H1 (cell line): Measurements from ENCODE around the gene MELTF. TPM values are rescaled to one million over a fixed set of nuclear protein-coding genes. Genes with fewer than 3 reads are reported as not detected.

Experiments
- CTCF ChIA-PET: fragments of 300-600 bp; sonication (Branson Sonifier 250); formaldehyde crosslinking; loops from one replicate; lab custom pipeline; 2021; ENCODE audit not compliant: partially characterized antibody; lab: Charles Lee
- POLR2A ChIA-PET: fragments of 300-600 bp; sonication (Branson Sonifier 250); formaldehyde crosslinking; loops from one replicate; lab custom pipeline; 2021; ENCODE audit warnings: inconsistent platforms; ENCODE audit not compliant: partially characterized antibody; lab: Charles Lee
- DNase-seq, 2 experiments: peaks; one replicate each; pipeline versions ENCODE4 v3.0.0 to v3.0.0-alpha.2; 2010 to 2022; ENCODE audit warnings: low spot score in 2 of 2, low read depth in 1 of 2, mixed read lengths in 1 of 2
- FAIRE-seq: peaks from 2 replicates; lab custom pipeline; 2011; peaks lifted over from hg19 to GRCh38; lab: Jason Lieb, UNC
- H2AFZ ChIP-seq: 2 replicates; pipeline ENCODE4 v1.8.1; 2012; ENCODE audit warnings: low read length, inconsistent platforms
- H2AK5ac ChIP-seq: 2 replicates; pipeline ENCODE4 v1.6.1; 2013; ENCODE audit warnings: low read depth, low read length
- H2BK120ac ChIP-seq: replicated peaks from 2 replicates; pipeline ENCODE3; 2013; ENCODE audit warnings: low read depth, low read length, inconsistent platforms
- H2BK12ac ChIP-seq: 2 replicates; pipeline ENCODE4 v1.6.1; 2013; ENCODE audit warnings: low read depth, low read length
- H2BK15ac ChIP-seq: 2 replicates; pipeline ENCODE4 v1.6.1; 2013; ENCODE audit warnings: low read length
- H2BK20ac ChIP-seq: 2 replicates; pipeline ENCODE4 v1.6.1; 2013; ENCODE audit warnings: low read length
- H2BK5ac ChIP-seq: 2 replicates; pipeline ENCODE4 v1.6.1; 2013; ENCODE audit warnings: low read depth, low read length
- H3K14ac ChIP-seq: 2 replicates; pipeline ENCODE4 v1.6.1; 2013; ENCODE audit warnings: inconsistent platforms; ENCODE audit not compliant: insufficient read length
- H3K18ac ChIP-seq: 2 replicates; pipeline ENCODE4 v1.6.1; 2013; ENCODE audit warnings: low read length; ENCODE audit errors: extremely low read depth
- H3K23ac ChIP-seq: 2 replicates; pipeline ENCODE4 v1.6.1; 2013; ENCODE audit warnings: inconsistent platforms; ENCODE audit not compliant: insufficient read length
- H3K23me2 ChIP-seq: 2 replicates; pipeline ENCODE4 v1.6.1; 2013; ENCODE audit warnings: low read depth, low read length
- H3K27ac ChIP-seq: 2 replicates; pipeline ENCODE4 v1.6.1; 2011; ENCODE audit warnings: low read depth, low read length, inconsistent platforms
- H3K27me3 ChIP-seq, 4 experiments: replicated peaks in 1 of 4; 1 replicate in 1 of 4; 2 replicates in 3 of 4; pipeline versions ENCODE4 v1.6.1 to v1.8.1; 2011 to 2013; ENCODE audit warnings: low read length in 3 of 4, mild to moderate bottlenecking in 3 of 4, inconsistent platforms in 2 of 4, mixed read lengths in 2 of 4, moderate library complexity in 1 of 4; ENCODE audit not compliant: control insufficient read depth in 3 of 4, insufficient read depth in 3 of 4; ENCODE audit errors: extremely low read depth in 1 of 4
- H3K36me3 ChIP-seq, 4 experiments: 2 replicates each; pipeline versions ENCODE4 v1.6.1 to v1.8.1; 2011 to 2013; ENCODE audit warnings: mild to moderate bottlenecking in 4 of 4, low read length in 3 of 4, moderate library complexity in 2 of 4, control low read depth in 1 of 4, inconsistent platforms in 1 of 4; ENCODE audit not compliant: insufficient read depth in 4 of 4, control insufficient read depth in 2 of 4
- H3K4ac ChIP-seq: replicated peaks from 2 replicates; pipeline ENCODE3; 2013; ENCODE audit warnings: low read length, low read depth, mixed read lengths, inconsistent platforms; ENCODE audit not compliant: insufficient read length
- H3K4me1 ChIP-seq, 4 experiments: replicated peaks in 1 of 4; 1 replicate in 1 of 4; 2 replicates in 3 of 4; pipeline versions ENCODE4 v1.6.1 to v1.8.1; 2011 to 2013; ENCODE audit warnings: low read length in 3 of 4, inconsistent platforms in 2 of 4, mixed read lengths in 1 of 4; ENCODE audit not compliant: insufficient read depth in 4 of 4, control insufficient read depth in 3 of 4
- H3K4me2 ChIP-seq, 2 experiments: 2 replicates each; pipeline versions ENCODE4 v1.6.1 to v1.8.1; 2011 to 2013; ENCODE audit warnings: low read depth in 2 of 2, low read length in 2 of 2, control low read depth in 1 of 2, inconsistent platforms in 1 of 2, mild to moderate bottlenecking in 1 of 2; ENCODE audit not compliant: insufficient read depth in 1 of 2
- H3K4me3 ChIP-seq, 4 experiments: fragments of 200-600, 300-600 bp in 1 of 4; sonication (generic), shearing (Covaris generic), sonication (Bioruptor Twin) in 1 of 4; 2 replicates each; pipeline versions ENCODE4 v1.5.1 to v1.8.1; 2011 to 2016; ENCODE audit warnings: low read length in 4 of 4, low read depth in 3 of 4, control low read depth in 2 of 4, inconsistent platforms in 2 of 4, mild to moderate bottlenecking in 2 of 4, mixed read lengths in 1 of 4, moderate library complexity in 1 of 4; ENCODE audit not compliant: insufficient read depth in 2 of 4; ENCODE audit errors: extremely low read depth in 1 of 4
- H3K56ac ChIP-seq: replicated peaks from 2 replicates; pipeline ENCODE3; 2013; ENCODE audit warnings: low read depth, mild to moderate bottlenecking, mixed read lengths, low read length, inconsistent platforms; ENCODE audit not compliant: insufficient read length
- H3K79me1 ChIP-seq: 2 replicates; pipeline ENCODE4 v1.6.1; 2013; ENCODE audit warnings: low read depth, low read length, control low read depth
- H3K79me2 ChIP-seq, 2 experiments: 2 replicates each; pipeline versions ENCODE4 v1.6.1 to v1.8.1; 2012 to 2013; ENCODE audit warnings: low read length in 2 of 2, mild to moderate bottlenecking in 2 of 2, inconsistent platforms in 1 of 2; ENCODE audit not compliant: insufficient read depth in 2 of 2, control insufficient read depth in 1 of 2
- H3K9ac ChIP-seq, 4 experiments: replicated peaks in 1 of 4; 1 replicate in 1 of 4; 2 replicates in 3 of 4; pipeline versions ENCODE4 v1.6.1 to v1.8.1; 2011 to 2013; ENCODE audit warnings: low read depth in 3 of 4, low read length in 3 of 4, control low read depth in 2 of 4, mild to moderate bottlenecking in 2 of 4, moderate library complexity in 2 of 4, inconsistent platforms in 1 of 4; ENCODE audit errors: extremely low read depth in 1 of 4
- H3K9me3 ChIP-seq, 2 experiments: 2 replicates each; pipeline versions ENCODE4 v1.6.1 to v1.8.1; 2012 to 2013; ENCODE audit warnings: mild to moderate bottlenecking in 2 of 2, moderate library complexity in 2 of 2, control low read depth in 1 of 2, inconsistent platforms in 1 of 2, low read depth in 1 of 2, low read length in 1 of 2, mixed read lengths in 1 of 2; ENCODE audit not compliant: insufficient read depth in 2 of 2
- H4K20me1 ChIP-seq, 2 experiments: replicated peaks in 1 of 2; 2 replicates each; pipeline versions ENCODE3 to v1.8.1; 2011 to 2013; ENCODE audit warnings: inconsistent platforms in 2 of 2, low read length in 2 of 2, mild to moderate bottlenecking in 1 of 2; ENCODE audit not compliant: insufficient read depth in 2 of 2, control insufficient read depth in 1 of 2
- H4K5ac ChIP-seq: 2 replicates; pipeline ENCODE4 v1.6.1; 2013; ENCODE audit warnings: low read length, low read depth, mixed read lengths, inconsistent platforms; ENCODE audit not compliant: insufficient read length
- H4K8ac ChIP-seq: 2 replicates; pipeline ENCODE4 v1.8.0; 2013; ENCODE audit warnings: mild to moderate bottlenecking, moderate library complexity, low read length, inconsistent platforms; ENCODE audit not compliant: insufficient read depth; ENCODE audit errors: extremely low read depth
- H4K91ac ChIP-seq: replicated peaks from 2 replicates; pipeline ENCODE3; 2013; ENCODE audit warnings: low read length, mixed read lengths, inconsistent platforms; ENCODE audit not compliant: insufficient read length
- ASH2L ChIP-seq: fragments of 200-600, 300-600 bp; sonication (generic); IDR thresholded peaks from one replicate; pipeline ENCODE4 v1.7.1; 2017; ENCODE audit warnings: low read length
- CTBP2 ChIP-seq: IDR thresholded peaks from 2 replicates; pipeline ENCODE4 v1.7.0; 2011; ENCODE audit warnings: borderline replicate concordance, mild to moderate bottlenecking, moderate library complexity, mixed read lengths, low read length; ENCODE audit not compliant: insufficient read depth, insufficient read length
- EGR1 ChIP-seq: IDR thresholded peaks from 2 replicates; pipeline ENCODE4 v1.6.1; 2011; ENCODE audit warnings: low read depth, low read length, borderline replicate concordance
- GABPA ChIP-seq: IDR thresholded peaks from 2 replicates; pipeline ENCODE4 v1.6.1; 2011; ENCODE audit warnings: mild to moderate bottlenecking, low read length, moderate library complexity, borderline replicate concordance; ENCODE audit not compliant: insufficient read depth
- JUN ChIP-seq: IDR thresholded peaks from 2 replicates; pipeline ENCODE4 v1.6.1; 2011; ENCODE audit warnings: low read depth, mild to moderate bottlenecking, improper control_type of control experiment, low read length
- KDM1A ChIP-seq: fragments of 200-600, 300-600 bp; sonication (generic); IDR thresholded peaks from 2 replicates; pipeline ENCODE4 v1.7.1; 2016; ENCODE audit warnings: mild to moderate bottlenecking, low read length, borderline replicate concordance
- TCF12 ChIP-seq: IDR thresholded peaks from 2 replicates; pipeline ENCODE4 v1.6.1; 2011; ENCODE audit warnings: low read depth, mild to moderate bottlenecking, low read length
- ZNF274 ChIP-seq: IDR thresholded peaks from 2 replicates; pipeline ENCODE4 v1.7.0; 2012; ENCODE audit warnings: low read length, borderline replicate concordance; ENCODE audit errors: extremely low read depth
- WGBS, 2 experiments: shearing (Covaris generic) in 1 of 2; methylation state at CpG; one replicate each; pipeline versions ENCODE4 v1.1.6 to v1.1.7; 2013 to 2015; ENCODE audit warnings: low lambda C conversion rate in 2 of 2, mixed read lengths in 2 of 2, inconsistent platforms in 1 of 2, low coverage in 1 of 2, missing lambda C conversion rate in 1 of 2; ENCODE audit not compliant: insufficient replicate concordance in 2 of 2, insufficient coverage in 1 of 2, insufficient read length in 1 of 2; ENCODE audit errors: extremely low coverage in 1 of 2, missing lambda C conversion rate in 1 of 2; 5-methylcytosine and 5-hydroxymethylcytosine counted together
- polyA plus RNA-seq, 7 experiments: library from polyadenylated mRNA; depleted of rRNA in 3 of 7; stranded (reverse) in 5 of 7; unstranded in 2 of 7; fragments of >200 nt in 5 of 7; fragments of 200-250 nt in 2 of 7; gene quantifications; 1 replicate in 5 of 7; 2 replicates in 1 of 7; 4 replicates in 1 of 7; pipeline versions ENCODE4 v1.2.1 to v1.2.3, GENCODE V29; 2011 to 2013; ENCODE audit warnings: missing spikeins in 2 of 7, mixed read lengths in 2 of 7
- total RNA-seq: library from RNA; stranded (reverse); fragmentation: NEBNext Ultra II Directional; extraction: Animal tissue kit (Norgen Biotek cat#: 25700); gene quantifications from 2 replicates; pipeline ENCODE4 v1.2.1, GENCODE V29; 2021
- TF ChIP-seq, protein P1 (sequence below): IDR thresholded peaks from 2 replicates; pipeline ENCODE4 v1.6.1; 2011; ENCODE audit warnings: low read depth, mild to moderate bottlenecking, low read length; ENCODE audit not compliant: insufficient read depth

The MELTF gene
- total and polyA plus RNA-seq, 2 of the 8 experiments (the other 6 are each of a cell fraction or from before 2014, with no cell fraction given): 1.7 to 3.5 TPM

DNA sequence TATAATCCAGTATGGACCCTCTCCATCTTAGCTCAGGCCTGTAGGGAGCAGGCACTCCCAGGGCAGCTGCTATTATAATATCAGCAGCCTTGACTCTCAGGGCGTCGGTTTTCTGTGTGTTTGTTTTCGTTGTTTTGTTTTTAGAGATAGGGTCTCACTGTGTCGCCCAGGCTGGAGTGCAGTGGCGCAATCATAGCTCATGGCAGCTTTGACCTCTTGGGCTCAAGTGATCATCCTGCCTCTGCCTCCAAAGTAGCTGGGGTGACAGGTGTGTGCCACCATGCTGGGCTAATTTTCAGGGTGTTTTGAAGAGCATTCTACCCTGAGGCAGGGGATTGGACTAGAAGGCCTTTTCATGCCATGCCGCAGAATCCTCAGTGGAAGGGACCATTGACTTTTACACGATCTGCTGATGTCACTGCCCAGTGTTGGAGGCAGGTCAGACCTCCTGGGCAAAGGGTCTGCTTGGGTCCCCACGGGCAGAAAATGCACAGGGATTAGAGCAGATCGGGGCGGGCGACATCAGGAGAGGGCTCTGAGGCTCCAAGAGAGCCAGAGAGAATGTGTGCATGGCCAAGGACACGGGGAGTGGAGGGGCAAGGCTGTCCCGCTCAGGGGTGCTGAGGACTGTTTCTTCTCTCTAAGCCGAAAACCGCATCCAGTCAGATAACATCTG lies 7.8 kb downstream of the MELTF start:
- peak overlapping the region; percentile 10; the same call in 1 of the 2 replicates for H2BK12ac ChIP-seq
- H2BK5ac ChIP-seq: no peak overlapping the region; the same call in 1 of the 2 replicates
- H3K56ac ChIP-seq: no peak overlapping the region
- no peak overlapping the region for H3K4me3 ChIP-seq
- H4K8ac ChIP-seq: no peak overlapping the region; the same call in 1 of the 2 replicates
- peaks cover 0 to 16% (median 11%) of the 10 kb centered on the region in 4 experiments; a peak in 5 of 7 replicates for H3K4me1 ChIP-seq
- H4K91ac ChIP-seq: no peak overlapping the region
- no peaks in the 10 kb centered on the region for H3K36me3 ChIP-seq
- H3K4me2 ChIP-seq: no peak overlapping the region
- H4K20me1 ChIP-seq: no peaks in the 10 kb centered on the region
- no peak for FAIRE-seq
- no peak overlapping the region for H3K27ac ChIP-seq
- no peaks in the 10 kb centered on the region for H3K79me2 ChIP-seq
- WGBS, 2 experiments: 90% methylated on average over 15 of the region's 15 CpGs; no CpG with 5 or more reads in 1 of the 2 experiments
- no peak overlapping the region; the same call in 1 of the 2 replicates for H3K18ac ChIP-seq
- H3K4ac ChIP-seq: no peak overlapping the region
- no peaks in the 10 kb centered on the region for H3K23me2 ChIP-seq
- ChIA-PET CTCF (interaction anchor here (0.6 to 16.7 kb wide), 8 partner anchors 9 to 526 kb away, joined by 3 to 245 read pairs (median 4); partner anchors contain the start of gene MELTF), POLR2A (interaction anchor here (1.8 kb wide), 1 partner anchor 9 kb away, joined by 9 read pairs; no protein-coding TSS in a partner anchor)
- H2BK20ac ChIP-seq: no peak overlapping the region
- TF ChIP-seq JUN (no peak), ZNF274 (no peak), ASH2L (no peak), TCF12 (no peak), KDM1A (no peak), CTBP2 (no peak), EGR1 (no peak), GABPA (no peak)
- TF ChIP-seq, protein P1, sequence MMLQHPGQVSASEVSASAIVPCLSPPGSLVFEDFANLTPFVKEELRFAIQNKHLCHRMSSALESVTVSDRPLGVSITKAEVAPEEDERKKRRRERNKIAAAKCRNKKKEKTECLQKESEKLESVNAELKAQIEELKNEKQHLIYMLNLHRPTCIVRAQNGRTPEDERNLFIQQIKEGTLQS: no peak
- 0 out of 2 replicates have a peak overlapping the region, but pooled peaks have one; percentile 46 for H2BK15ac ChIP-seq
- no peak overlapping the region for H4K5ac ChIP-seq
- 0 out of 2 replicates have a peak overlapping the region, but pooled peaks have one; percentile 4 for H2AFZ ChIP-seq
- no peak for DNase-seq
- H2AK5ac ChIP-seq: peak overlapping the region; percentile 60; the same call in 1 of the 2 replicates
- H3K9me3 ChIP-seq: no peaks in the 10 kb centered on the region
- H3K9ac ChIP-seq: no peak overlapping the region
- H3K79me1 ChIP-seq: no peaks in the 10 kb centered on the region
- H3K23ac ChIP-seq: no peak overlapping the region
- no peak overlapping the region for H2BK120ac ChIP-seq
- H3K14ac ChIP-seq: no peak overlapping the region
- no peaks in the 10 kb centered on the region for H3K27me3 ChIP-seq
